CD8-positive, alpha-beta memory T cell (primary cell): Measurements from ENCODE around the gene NPFFR1. TPM values are rescaled to one million over a fixed set of nuclear protein-coding genes. Genes with fewer than 3 reads are reported as not detected.
"Not testable (repeated sequence)": the region's sequence is repeated elsewhere in the genome, so short reads cannot be mapped to it uniquely, and the experiment has no call there.

Experiments used
- CTCF ChIA-PET: fragments of 350-600 bp; sonication (Branson Sonifier 250); formaldehyde crosslinking; loops from one replicate; lab custom pipeline; 2021; ENCODE audit warnings: antibody characterized with exemption; lab: Charles Lee
- POLR2A ChIA-PET: fragments of 350-600 bp; sonication (Branson Sonifier 250); formaldehyde crosslinking; loops from one replicate; lab custom pipeline; 2021; ENCODE audit warnings: antibody characterized with exemption; lab: Charles Lee
- DNase-seq, 5 donors: peaks; one replicate each; pipeline versions ENCODE4 v3.0.0 to v3.0.0-alpha.2; 2020 to 2022; ENCODE audit warnings: mixed read lengths in 1 of 5
- H3K27ac ChIP-seq: one replicate; pipeline ENCODE4 v1.7.0; 2013; ENCODE audit warnings: low read depth, mild to moderate bottlenecking, low read length, moderate library complexity
- H3K27me3 ChIP-seq: 2 replicates; pipeline ENCODE4 v1.7.0; 2013; ENCODE audit warnings: low read length, mild to moderate bottlenecking; ENCODE audit not compliant: insufficient read depth, poor library complexity, severe bottlenecking
- H3K36me3 ChIP-seq: 2 replicates; pipeline ENCODE4 v1.7.0; 2013; ENCODE audit warnings: mild to moderate bottlenecking, low read length, moderate library complexity; ENCODE audit not compliant: insufficient read depth
- H3K4me1 ChIP-seq: 2 replicates; pipeline ENCODE4 v1.7.0; 2013; ENCODE audit warnings: mild to moderate bottlenecking, low read length, moderate library complexity; ENCODE audit not compliant: insufficient read depth
- H3K4me3 ChIP-seq: 2 replicates; pipeline ENCODE4 v1.7.0; 2013; ENCODE audit warnings: mild to moderate bottlenecking, low read length
- H3K9me3 ChIP-seq: 2 replicates; pipeline ENCODE4 v1.7.0; 2013; ENCODE audit warnings: mild to moderate bottlenecking, low read length
- H3K27ac Mint-ChIP-seq, 8 donors: one replicate each; pipeline ENCODE4 v1.8.0; 2020 to 2021; ENCODE audit warnings: mixed read lengths in 8 of 8, mild to moderate bottlenecking in 6 of 8, inconsistent platforms in 3 of 8, moderate library complexity in 3 of 8
- H3K27me3 Mint-ChIP-seq, 2 donors: one replicate each; pipeline ENCODE4 v1.8.0; 2020 to 2021; ENCODE audit warnings: mixed read lengths in 2 of 2, mild to moderate bottlenecking in 1 of 2, moderate library complexity in 1 of 2
- H3K36me3 Mint-ChIP-seq, 3 donors: one replicate each; pipeline ENCODE4 v1.8.0; 2020 to 2021; ENCODE audit warnings: mixed read lengths in 3 of 3, inconsistent platforms in 1 of 3, mild to moderate bottlenecking in 1 of 3
- H3K4me1 Mint-ChIP-seq, 3 donors: one replicate each; pipeline ENCODE4 v1.8.0; 2020 to 2021; ENCODE audit warnings: mixed read lengths in 3 of 3, inconsistent platforms in 1 of 3, mild to moderate bottlenecking in 1 of 3
- H3K4me3 Mint-ChIP-seq, 7 donors: one replicate each; pipeline ENCODE4 v1.8.0; 2020 to 2021; ENCODE audit warnings: mixed read lengths in 7 of 7, mild to moderate bottlenecking in 6 of 7, moderate library complexity in 4 of 7, inconsistent platforms in 2 of 7
- H3K9me3 Mint-ChIP-seq, 5 donors: one replicate each; pipeline ENCODE4 v1.8.0; 2020 to 2022; ENCODE audit warnings: mixed read lengths in 5 of 5, mild to moderate bottlenecking in 3 of 5, moderate library complexity in 2 of 5, inconsistent platforms in 1 of 5
- polyA plus RNA-seq: library from polyadenylated mRNA; unstranded; fragments of 300-500 nt; fragmentation: Illumina TruSeq; gene quantifications from one replicate; pipeline ENCODE4 v1.2.3, GENCODE V29; 2021
- total RNA-seq, 2 experiments: library from RNA; stranded (reverse); gene quantifications; one replicate each; pipeline ENCODE4 v1.2.3, GENCODE V29; 2021

The NPFFR1 gene
- total and polyA plus RNA-seq, 3 experiments from 2014 or later = not detected

- not testable (repeated sequence) for H3K27me3 Mint-ChIP-seq, H3K27me3 ChIP-seq, H3K27ac ChIP-seq, H3K4me3 Mint-ChIP-seq, H3K4me1 ChIP-seq, DNase-seq, H3K9me3 Mint-ChIP-seq, H3K4me3 ChIP-seq, H3K36me3 ChIP-seq, H3K9me3 ChIP-seq
- POLR2A ChIA-PET = interaction anchor here (0.6 kb wide), 1 partner anchor 1409 kb away, joined by 5 read pairs; no protein-coding TSS in a partner anchor
- peak overlapping the region in 2 of 8 donors; percentile 52 to 76 for H3K27ac Mint-ChIP-seq
- peaks cover 13 to 23% (median 22%) of the 10 kb centered on the region in 3 donors for H3K4me1 Mint-ChIP-seq
- peaks cover 0 to 14% (median 0%) of the 10 kb centered on the region in 3 donors for H3K36me3 Mint-ChIP-seq
- CTCF ChIA-PET = interaction anchor here (1.1 to 15.7 kb wide), 7 partner anchors 9 to 146 kb away, joined by 3 to 304 read pairs (median 8); partner anchors contain the start of gene PPA1
Measured at GRCh38 chr10:70222811-70223447, 60.9 kb downstream of the NPFFR1 start.

- no peak for DNase-seq
- ChIA-PET CTCF (interaction anchor here (0.9 to 15.7 kb wide), 16 partner anchors 10 to 182 kb away, joined by 3 to 304 read pairs (median 6); partner anchors contain the start of genes EIF4EBP2 and PPA1), POLR2A (interaction anchor here (0.6 kb wide), 1 partner anchor 1408 kb away, joined by 5 read pairs; no protein-coding TSS in a partner anchor)
- Histone ChIP-seq H3K27ac (no peak overlapping the region), H3K27me3 (no peaks in the 10 kb centered on the region), H3K9me3 (no peaks in the 10 kb centered on the region), H3K4me1 (peaks cover 4% of the 10 kb centered on the region), H3K4me3 (no peak overlapping the region), H3K36me3 (no peaks in the 10 kb centered on the region)
- no peaks in the 10 kb centered on the region for H3K9me3 Mint-ChIP-seq
- peaks cover 0 to 14% (median 0%) of the 10 kb centered on the region in 3 donors for H3K36me3 Mint-ChIP-seq
- no peaks in the 10 kb centered on the region for H3K27me3 Mint-ChIP-seq
- H3K27ac Mint-ChIP-seq = no peak overlapping the region
- H3K4me1 Mint-ChIP-seq = peaks cover 13 to 22% (median 18%) of the 10 kb centered on the region in 3 donors
- H3K4me3 Mint-ChIP-seq = no peak overlapping the region
Measured at GRCh38 chr10:70222340-70222794, 61.4 kb downstream of the NPFFR1 start.

- no peaks in the 10 kb centered on the region for H3K36me3 ChIP-seq
- ChIA-PET POLR2A (interaction anchor here (0.6 to 1.0 kb wide), 2 partner anchors 143 to 603 kb away, joined by 3 to 15 read pairs; no protein-coding TSS in a partner anchor), CTCF (interaction anchor here (0.9 to 15.7 kb wide), 18 partner anchors 11 to 183 kb away, joined by 3 to 304 read pairs (median 4); partner anchors contain the start of genes EIF4EBP2, PPA1 and TYSND1)
- no peak overlapping the region for H3K4me3 ChIP-seq
- H3K9me3 ChIP-seq = no peaks in the 10 kb centered on the region
- DNase-seq = no peak
- Mint-ChIP-seq H3K27me3 (no peaks in the 10 kb centered on the region), H3K4me1 (peaks cover 13 to 18% (median 18%) of the 10 kb centered on the region in 3 donors), H3K9me3 (no peaks in the 10 kb centered on the region), H3K27ac (peak overlapping the region in 6 of 8 donors; percentile 13 to 81 (median 69)), H3K4me3 (peak overlapping the region in 1 of 7 donors; percentile 64), H3K36me3 (peaks cover 0 to 14% (median 0%) of the 10 kb centered on the region in 3 donors)
- peaks cover 4% of the 10 kb centered on the region for H3K4me1 ChIP-seq
- H3K27ac ChIP-seq = no peak overlapping the region
- H3K27me3 ChIP-seq = no peaks in the 10 kb centered on the region
Measured at GRCh38 chr10:70221030-70221429, 62.8 kb downstream of the NPFFR1 start.

GRCh38 chr10:70212879-70213278 is 70.9 kb downstream of the NPFFR1 start:
- H3K4me1 Mint-ChIP-seq = no peaks in the 10 kb centered on the region
- peaks cover 0 to 66% (median 7%) of the 10 kb centered on the region in 3 donors for H3K36me3 Mint-ChIP-seq
- DNase-seq = no peak
- Histone ChIP-seq H3K36me3 (peaks cover 7% of the 10 kb centered on the region), H3K27ac (no peak overlapping the region), H3K4me1 (no peaks in the 10 kb centered on the region), H3K4me3 (no peak overlapping the region), H3K9me3 (no peaks in the 10 kb centered on the region), H3K27me3 (no peaks in the 10 kb centered on the region)
- H3K27ac Mint-ChIP-seq = peak overlapping the region in 1 of 8 donors; percentile 57
- H3K27me3 Mint-ChIP-seq = no peaks in the 10 kb centered on the region
- H3K9me3 Mint-ChIP-seq = no peaks in the 10 kb centered on the region
- ChIA-PET CTCF (no interaction called here), POLR2A (no interaction called here)
- H3K4me3 Mint-ChIP-seq = no peak overlapping the region

- Mint-ChIP-seq H3K4me3 (no peak overlapping the region), H3K27me3 (no peaks in the 10 kb centered on the region), H3K27ac (peak overlapping the region in 1 of 8 donors; percentile 57), H3K36me3 (peaks cover 0 to 67% (median 7%) of the 10 kb centered on the region in 3 donors), H3K4me1 (no peaks in the 10 kb centered on the region), H3K9me3 (no peaks in the 10 kb centered on the region)
- Histone ChIP-seq H3K4me3 (no peak overlapping the region), H3K9me3 (no peaks in the 10 kb centered on the region), H3K27me3 (no peaks in the 10 kb centered on the region), H3K27ac (no peak overlapping the region), H3K4me1 (no peaks in the 10 kb centered on the region), H3K36me3 (peaks cover 7% of the 10 kb centered on the region)
- ChIA-PET POLR2A (no interaction called here), CTCF (no interaction called here)
- no peak for DNase-seq
Measured at GRCh38 chr10:70212277-70212676, 71.5 kb downstream of the NPFFR1 start.

GRCh38 chr10:70206762-70207161 is 77.0 kb downstream of the NPFFR1 start:
- no peak overlapping the region for H3K4me3 ChIP-seq
- DNase-seq = no peak
- H3K4me3 Mint-ChIP-seq = no peak overlapping the region
- no peaks in the 10 kb centered on the region for H3K9me3 ChIP-seq
- H3K4me1 ChIP-seq = no peaks in the 10 kb centered on the region
- H3K27me3 Mint-ChIP-seq = no peaks in the 10 kb centered on the region
- peak overlapping the region in 1 of 8 donors; percentile 73 for H3K27ac Mint-ChIP-seq
- no peaks in the 10 kb centered on the region for H3K9me3 Mint-ChIP-seq
- no peaks in the 10 kb centered on the region for H3K4me1 Mint-ChIP-seq
- H3K27ac ChIP-seq = no peak overlapping the region
- CTCF ChIA-PET = interaction anchor here (1.3 to 1.5 kb wide), 2 partner anchors 60 to 158 kb away, joined by 3 to 4 read pairs; partner anchors contain the start of gene TYSND1
- no peaks in the 10 kb centered on the region for H3K27me3 ChIP-seq
- POLR2A ChIA-PET = no interaction called here
- peaks cover 4 to 64% (median 11%) of the 10 kb centered on the region in 3 donors for H3K36me3 Mint-ChIP-seq
- H3K36me3 ChIP-seq = peaks cover 15% of the 10 kb centered on the region

GRCh38 chr10:70201105-70201504 is 82.7 kb downstream of the NPFFR1 start:
- Histone ChIP-seq H3K27me3 (no peaks in the 10 kb centered on the region), H3K9me3 (no peaks in the 10 kb centered on the region), H3K27ac (no peak overlapping the region), H3K4me3 (no peak overlapping the region), H3K36me3 (peaks cover 8% of the 10 kb centered on the region), H3K4me1 (peaks cover 11% of the 10 kb centered on the region)
- DNase-seq = no peak
- Mint-ChIP-seq H3K4me3 (no peak overlapping the region), H3K9me3 (no peaks in the 10 kb centered on the region), H3K36me3 (peaks cover 4 to 45% (median 8%) of the 10 kb centered on the region in 3 donors), H3K27ac (no peak overlapping the region), H3K27me3 (no peaks in the 10 kb centered on the region), H3K4me1 (peaks cover 29 to 36% (median 30%) of the 10 kb centered on the region in 3 donors)
- CTCF ChIA-PET = interaction anchor here (1.1 kb wide), 2 partner anchors 9 to 163 kb away, joined by 3 read pairs; no protein-coding TSS in a partner anchor
- POLR2A ChIA-PET = no interaction called here
